B cell (primary cell): ENCODE data around the gene FOXK1.

Experiments
- CTCF ChIP-seq: fragments of 200-600 bp; IDR thresholded peaks from one replicate; pipeline ENCODE4 v1.8.0; 2022; ENCODE audit warnings: antibody characterized with exemption, mild to moderate bottlenecking
- EZH2 ChIP-seq: IDR thresholded peaks from 2 replicates; pipeline ENCODE4 v1.6.1; 2012; ENCODE audit warnings: borderline replicate concordance, low read depth, mild to moderate bottlenecking, moderate library complexity, low read length; ENCODE audit not compliant: insufficient read depth, poor library complexity, severe bottlenecking

DNA sequence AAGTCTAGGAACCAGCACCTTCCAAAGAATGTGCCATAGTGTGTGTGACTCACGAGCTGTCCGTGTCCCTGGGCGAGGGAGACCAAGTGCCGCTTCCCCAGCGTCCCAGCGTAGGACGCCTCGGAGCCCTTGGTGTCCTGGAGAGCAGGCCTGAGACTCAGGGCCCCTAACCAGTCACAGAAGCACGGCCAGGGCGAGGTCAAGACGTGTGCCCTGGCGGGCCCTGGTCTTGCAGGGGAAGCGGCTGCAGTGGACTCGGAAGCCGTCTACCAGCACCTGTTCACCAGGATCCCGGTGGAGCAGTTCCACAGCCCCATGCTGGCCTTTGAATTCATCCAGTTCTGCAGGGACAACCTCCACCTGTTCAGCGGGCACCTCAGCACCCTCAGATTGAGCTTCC is 103.9 kb downstream of the FOXK1 start:
- TF ChIP-seq CTCF (no peak), EZH2 (no peak)
